ENCODE measurements around the gene WASF2. TPM values are rescaled to one million over a fixed set of nuclear protein-coding genes. Genes with fewer than 3 reads are reported as not detected.
A peak's percentile ranks its signal among the peaks of the same experiment; 100 is the strongest.

Gene WASF2
- total RNA-seq, 2 experiments from 2014 or later: 119 to 121 TPM

GRCh38 chr1:27356619-27357280 is 133.2 kb downstream of the WASF2 start:
- peaks cover 61% of the 10 kb centered on the region for H3K4me1 ChIP-seq (ENCODE audit: insufficient read depth, low read length)
- no peaks in the 10 kb centered on the region for H3K27me3 ChIP-seq (ENCODE audit: control insufficient read depth in 1 of 2, insufficient read depth in 2 of 2, low read length in 2 of 2)
- peak overlapping the region; percentile 22 to 31 for H3K27ac ChIP-seq (ENCODE audit: low read depth in 1 of 2, low read length in 2 of 2)
- ATAC-seq (ENCODE audit: poor library complexity) (no peak), DNase-seq (peak in 8 of 14 experiments; percentile 10 to 77 (median 56))
- Mint-ChIP-seq H3K36me3 (ENCODE audit: low read depth) (peaks cover 5% of the 10 kb centered on the region), H3K4me1 (ENCODE audit: low read depth) (peaks cover 47% of the 10 kb centered on the region), H3K4me3 (peak overlapping the region; percentile 83), H3K27me3 (no peaks in the 10 kb centered on the region), H3K27ac (peak overlapping the region; percentile 75), H3K9me3 (no peaks in the 10 kb centered on the region)
- H3K9me3 ChIP-seq (ENCODE audit: control insufficient read depth in 1 of 2, insufficient read depth in 1 of 2, low read length in 2 of 2): no peaks in the 10 kb centered on the region
- H3K4me3 ChIP-seq (ENCODE audit: low read length): peak overlapping the region; percentile 57
- ChIA-PET CTCF (interaction anchor here (0.5 to 3.4 kb wide), 17 partner anchors 8 to 895 kb away, joined by 3 to 33 read pairs (median 5); partner anchors contain the start of genes CD164L2, MAP3K6, SLC9A1 and SYTL1), POLR2A (interaction anchor here (0.6 to 5.0 kb wide), 12 partner anchors 8 to 1290 kb away, joined by 3 to 56 read pairs (median 4); partner anchors contain the start of genes AHDC1, MAP3K6, SYTL1 and TMEM222)
- intact Hi-C loops (cut with DNase I, micrococcal nuclease): loop anchor here (1.0 to 2.0 kb wide), 4 partner anchors 14 to 39 kb away; partner anchors contain the start of genes GPR3 (in 1 of the 2) and SYTL1 (in 1 of the 2)
- peaks cover 6% of the 10 kb centered on the region for H3K36me3 ChIP-seq (ENCODE audit: insufficient read depth, low read length)
- TF ChIP-seq, protein P1, sequence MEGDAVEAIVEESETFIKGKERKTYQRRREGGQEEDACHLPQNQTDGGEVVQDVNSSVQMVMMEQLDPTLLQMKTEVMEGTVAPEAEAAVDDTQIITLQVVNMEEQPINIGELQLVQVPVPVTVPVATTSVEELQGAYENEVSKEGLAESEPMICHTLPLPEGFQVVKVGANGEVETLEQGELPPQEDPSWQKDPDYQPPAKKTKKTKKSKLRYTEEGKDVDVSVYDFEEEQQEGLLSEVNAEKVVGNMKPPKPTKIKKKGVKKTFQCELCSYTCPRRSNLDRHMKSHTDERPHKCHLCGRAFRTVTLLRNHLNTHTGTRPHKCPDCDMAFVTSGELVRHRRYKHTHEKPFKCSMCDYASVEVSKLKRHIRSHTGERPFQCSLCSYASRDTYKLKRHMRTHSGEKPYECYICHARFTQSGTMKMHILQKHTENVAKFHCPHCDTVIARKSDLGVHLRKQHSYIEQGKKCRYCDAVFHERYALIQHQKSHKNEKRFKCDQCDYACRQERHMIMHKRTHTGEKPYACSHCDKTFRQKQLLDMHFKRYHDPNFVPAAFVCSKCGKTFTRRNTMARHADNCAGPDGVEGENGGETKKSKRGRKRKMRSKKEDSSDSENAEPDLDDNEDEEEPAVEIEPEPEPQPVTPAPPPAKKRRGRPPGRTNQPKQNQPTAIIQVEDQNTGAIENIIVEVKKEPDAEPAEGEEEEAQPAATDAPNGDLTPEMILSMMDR (IDR thresholded peaks at IDR 0.05): no peak

DNA sequence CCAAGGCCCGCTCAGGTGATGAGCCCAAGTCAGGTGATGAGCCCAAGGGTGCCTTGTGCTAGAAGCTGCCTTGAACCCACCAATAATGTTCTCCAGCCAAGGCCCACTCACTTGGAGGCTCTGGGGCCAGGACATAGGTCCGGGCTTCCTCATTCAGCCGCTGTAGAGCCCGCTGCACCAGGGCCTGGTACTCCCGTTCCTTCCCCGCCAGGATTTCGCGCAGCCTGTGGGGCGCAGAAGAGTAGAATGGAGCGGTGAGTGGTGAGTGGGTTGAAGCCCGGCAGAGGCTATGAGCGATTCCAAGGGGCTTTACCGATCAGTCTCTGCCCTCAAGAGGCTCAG is 133.7 kb downstream of the WASF2 start:
- intact Hi-C loops (cut with DNase I, micrococcal nuclease): loop anchor here in 1 of 2 experiments (2.0 kb wide), 1 partner anchor 13 kb away; the partner anchor contains the start of gene SYTL1
- Histone ChIP-seq H3K4me1 (ENCODE audit: insufficient read depth, low read length) (peaks cover 61% of the 10 kb centered on the region), H3K4me3 (ENCODE audit: low read length) (peak overlapping the region; percentile 57)

DNA sequence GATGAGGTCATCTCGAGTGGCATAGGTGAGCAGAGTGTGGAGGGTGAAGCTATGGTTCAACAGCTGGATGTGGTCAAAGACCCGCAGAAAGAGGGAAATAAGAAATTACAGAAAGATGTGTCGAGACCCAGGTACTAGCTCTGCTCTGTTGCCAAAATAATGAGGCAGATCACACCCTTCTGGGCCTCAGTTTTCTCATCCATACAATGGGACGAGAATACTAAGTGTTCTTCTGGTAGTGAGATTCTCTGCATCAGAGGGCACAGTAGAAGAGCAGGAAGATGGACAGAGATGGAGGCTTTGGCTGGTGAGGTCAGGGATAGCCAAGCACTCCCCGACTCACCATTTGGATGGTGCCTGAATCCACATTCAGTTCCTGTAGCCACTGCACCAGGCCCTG is 134.3 kb downstream of the WASF2 start:
- Mint-ChIP-seq H3K27ac (peak overlapping the region; percentile 75), H3K36me3 (ENCODE audit: low read depth) (peaks cover 9% of the 10 kb centered on the region), H3K4me3 (peak overlapping the region; percentile 65), H3K9me3 (no peaks in the 10 kb centered on the region), H3K27me3 (no peaks in the 10 kb centered on the region), H3K4me1 (ENCODE audit: low read depth) (peaks cover 46% of the 10 kb centered on the region)
- Histone ChIP-seq H3K27ac (ENCODE audit: low read depth in 1 of 2, low read length in 2 of 2) (no peak overlapping the region), H3K4me3 (ENCODE audit: low read length) (no peak overlapping the region), H3K4me1 (ENCODE audit: insufficient read depth, low read length) (peaks cover 56% of the 10 kb centered on the region), H3K9me3 (ENCODE audit: control insufficient read depth in 1 of 2, insufficient read depth in 1 of 2, low read length in 2 of 2) (no peaks in the 10 kb centered on the region), H3K27me3 (ENCODE audit: control insufficient read depth in 1 of 2, insufficient read depth in 2 of 2, low read length in 2 of 2) (no peaks in the 10 kb centered on the region), H3K36me3 (ENCODE audit: insufficient read depth, low read length) (peaks cover 16% of the 10 kb centered on the region)
- POLR2A ChIA-PET: interaction anchor here (0.6 to 5.0 kb wide), 4 partner anchors 10 to 732 kb away, joined by 3 to 56 read pairs (median 22); partner anchors contain the start of genes MAP3K6 and SYTL1
- CTCF ChIA-PET: interaction anchor here (0.8 to 3.4 kb wide), 3 partner anchors 11 to 59 kb away, joined by 3 to 33 read pairs (median 18); partner anchors contain the start of gene MAP3K6
- no peak for ATAC-seq (ENCODE audit: poor library complexity)
- intact Hi-C loops (cut with DNase I, micrococcal nuclease): loop anchor here in 1 of 2 experiments (2.0 kb wide), 1 partner anchor 13 kb away; the partner anchor contains the start of gene SYTL1
- TF ChIP-seq, protein P1 (IDR thresholded peaks at IDR 0.05): no peak
- no peak for DNase-seq

More for the DNA sequence above, 133.7 kb downstream of the WASF2 start:
- H3K36me3 ChIP-seq (ENCODE audit: insufficient read depth, low read length): peaks cover 11% of the 10 kb centered on the region
- H3K9me3 ChIP-seq (ENCODE audit: control insufficient read depth in 1 of 2, insufficient read depth in 1 of 2, low read length in 2 of 2): no peaks in the 10 kb centered on the region
- peaks cover 47% of the 10 kb centered on the region for H3K4me1 Mint-ChIP-seq (ENCODE audit: low read depth)
- TF ChIP-seq, protein P1 (IDR thresholded peaks at IDR 0.05): no peak
- H3K27ac ChIP-seq (ENCODE audit: low read depth in 1 of 2, low read length in 2 of 2): peak overlapping the region in 1 of 2 donors; percentile 22
- DNase-seq (no peak), ATAC-seq (ENCODE audit: poor library complexity) (no peak)
- H3K4me3 Mint-ChIP-seq: peak overlapping the region; percentile 65
- H3K36me3 Mint-ChIP-seq (ENCODE audit: low read depth): peaks cover 9% of the 10 kb centered on the region
- ChIA-PET CTCF (interaction anchor here (2.1 to 3.4 kb wide), 4 partner anchors 10 to 39 kb away, joined by 12 to 33 read pairs (median 24); partner anchors contain the start of genes MAP3K6 and SYTL1), POLR2A (interaction anchor here (0.6 to 5.0 kb wide), 5 partner anchors 10 to 733 kb away, joined by 3 to 56 read pairs (median 13); partner anchors contain the start of genes MAP3K6 and SYTL1)
- no peaks in the 10 kb centered on the region for H3K27me3 ChIP-seq (ENCODE audit: control insufficient read depth in 1 of 2, insufficient read depth in 2 of 2, low read length in 2 of 2)
- no peaks in the 10 kb centered on the region for H3K27me3 Mint-ChIP-seq
- peak overlapping the region; percentile 75 for H3K27ac Mint-ChIP-seq
- no peaks in the 10 kb centered on the region for H3K9me3 Mint-ChIP-seq

Other genes starting within 250 kb of the WASF2 start
- 10 to 100 TPM; 21.8 to 22.5 TPM for gene TMEM222, start 168.0 kb downstream of the WASF2 start, total RNA-seq
- 100 to 1,000 TPM; 135 to 140 TPM for gene SYTL1, start 148.1 kb downstream of the WASF2 start, total RNA-seq
- gene MAP3K6, start 123.2 kb downstream of the WASF2 start, total RNA-seq: 1 to 10 TPM; 8.5 to 8.8 TPM
- gene FCN3, start 115.3 kb downstream of the WASF2 start, total RNA-seq: not detected
- not detected for gene CD164L2, start 106.8 kb downstream of the WASF2 start, total RNA-seq
- under 1 TPM; 0.14 to 0.19 TPM for gene GPR3, start 97.5 kb downstream of the WASF2 start, total RNA-seq
- gene AHDC1, start 114.0 kb upstream of the WASF2 start, total RNA-seq: 10 to 100 TPM; 20.8 to 22.9 TPM
- gene FGR, start 145.0 kb upstream of the WASF2 start, total RNA-seq: 1 to 10 TPM; 3.0 to 3.2 TPM
- gene IFI6, start 182.0 kb upstream of the WASF2 start, total RNA-seq: 10 to 100 TPM; 33.6 to 36.2 TPM
- gene FAM76A, start 235.8 kb upstream of the WASF2 start, total RNA-seq: 10 to 100 TPM; 26.0 to 28.7 TPM

Measured in CD4-positive, alpha-beta T cell (primary cell).